ENCODE measurements around the gene SUMO4.

GRCh38 chr6:149359440-149359839, 40.6 kb upstream of the SUMO4 start:
- no peak for TF ChIP-seq CTCF (IDR thresholded peaks at IDR 0.05)
- no peak for TF ChIP-seq ZFX (IDR thresholded peaks at IDR 0.05; ENCODE audit: borderline replicate concordance)

Data from 22Rv1 (cell line).